ENCODE results near the gene SUPT6H.
A peak's percentile ranks its signal among the peaks of the same experiment; 100 is the strongest.

Gene SUPT6H

GRCh38 chr17:28750178-28751047 lies 88.4 kb downstream of the SUPT6H start:
- DNase-seq (ENCODE audit: low spot score) = peak; percentile 89

GRCh38 chr17:28751600-28752366 lies 89.8 kb downstream of the SUPT6H start:
- no peak for DNase-seq (ENCODE audit: low spot score)
